CD4-positive, alpha-beta T cell treated with Interleukin-4 for 4 hours (primary cell): ENCODE results near the gene ZBTB21.

Experiments
- DNase-seq: peaks from one replicate; pipeline ENCODE4 v3.0.0-alpha.2; 2020

The ZBTB21 gene

GRCh38 chr21:42009831-42010506 lies at the start of gene ZBTB21:
Gene ZBTB21 (minus strand): TSS chr21:42010360. CDS start chr21:41994095, 16,265 bp downstream.
- DNase-seq: peak; percentile 97

GRCh38 chr21:42059721-42060120 lies 49.6 kb upstream of the ZBTB21 start:
- DNase-seq: no peak

GRCh38 chr21:42059141-42059540 lies 49.0 kb upstream of the ZBTB21 start:
- DNase-seq: no peak

GRCh38 chr21:42058631-42059111 lies 48.5 kb upstream of the ZBTB21 start:
- no peak for DNase-seq

DNA sequence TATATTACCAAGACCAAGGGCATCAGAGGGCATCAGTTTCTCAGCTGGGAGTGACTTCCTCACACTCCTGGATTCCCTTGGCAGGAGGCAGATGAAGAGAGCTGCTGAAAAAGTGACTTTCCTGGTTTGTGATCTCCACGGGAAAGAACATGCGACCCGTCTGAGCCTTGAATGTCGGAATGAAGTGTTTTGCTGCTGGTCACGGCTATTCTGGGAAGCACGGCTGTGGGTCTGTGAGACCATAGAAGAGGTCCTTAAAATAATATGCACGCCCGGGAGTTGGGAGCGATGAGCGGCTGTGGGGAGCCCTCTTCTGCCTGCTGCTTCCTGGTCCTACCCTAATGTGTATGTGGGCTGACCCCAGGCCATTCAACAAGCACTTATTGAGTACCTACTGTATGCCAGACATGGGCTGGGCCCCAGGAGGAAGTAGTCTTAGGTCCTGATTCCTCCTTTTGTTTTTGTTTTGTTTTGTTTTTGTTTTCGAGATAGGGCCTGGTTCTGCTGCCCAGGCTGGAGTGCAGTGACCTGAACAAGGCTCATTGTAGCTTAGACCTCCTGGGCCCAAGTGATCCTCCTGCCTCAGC lies 47.8 kb upstream of the ZBTB21 start:
- no peak for DNase-seq

DNA sequence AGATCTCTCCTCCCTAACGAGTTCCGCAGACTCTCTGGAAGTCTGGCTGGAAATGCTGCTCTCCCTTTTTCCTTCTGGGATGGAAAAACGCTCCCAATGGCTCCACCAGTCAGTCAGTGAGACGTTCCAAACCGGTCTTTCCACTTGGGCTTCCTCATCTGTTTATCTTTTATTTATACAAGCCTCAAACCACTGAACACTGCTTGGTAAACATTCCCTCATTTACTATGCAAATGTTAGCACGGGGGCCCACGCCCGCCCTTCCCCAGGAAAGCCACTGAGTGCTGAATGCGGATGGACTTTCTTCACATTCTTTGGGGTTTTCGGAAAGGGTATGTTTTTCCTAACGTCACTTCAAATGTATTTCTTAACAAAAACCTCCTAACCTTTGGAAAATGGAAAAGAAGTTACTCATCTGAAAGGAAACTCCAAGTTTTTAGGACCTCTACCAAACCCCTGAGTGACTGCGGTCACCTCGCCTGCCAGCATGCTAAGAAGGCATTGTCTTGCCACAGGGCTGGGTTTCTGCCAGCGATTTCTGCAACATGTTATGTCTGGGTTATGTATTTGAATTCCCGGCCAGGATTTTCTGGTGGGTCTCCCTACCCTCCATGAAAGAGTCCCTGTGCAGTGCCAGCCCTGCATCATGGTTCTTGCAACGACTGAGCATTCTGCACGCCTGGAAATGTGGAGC lies 47.0 kb upstream of the ZBTB21 start:
- DNase-seq: no peak

DNA sequence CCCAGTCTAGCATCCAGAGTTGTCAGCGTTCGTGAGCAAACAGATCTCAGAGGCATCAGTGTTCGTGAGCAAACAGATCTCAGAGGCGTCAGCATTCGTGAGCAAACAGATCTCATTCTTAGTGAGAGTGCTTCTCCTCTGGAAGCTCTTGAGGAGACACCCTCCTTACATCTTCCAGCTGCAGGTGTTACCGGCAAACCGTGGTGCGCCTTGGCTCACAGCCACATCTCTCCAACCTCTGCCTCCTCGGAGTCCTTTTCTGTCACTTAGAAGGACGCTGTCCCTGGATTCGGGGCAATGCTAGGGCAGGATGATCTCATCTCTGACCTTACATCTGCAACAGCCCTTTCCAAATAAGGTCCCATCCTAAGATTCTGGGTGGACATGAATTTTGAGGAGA lies 46.3 kb upstream of the ZBTB21 start:
- DNase-seq: no peak

GRCh38 chr21:42055425-42055824 lies 45.3 kb upstream of the ZBTB21 start:
- DNase-seq: no peak

GRCh38 chr21:42051788-42052187 lies 41.6 kb upstream of the ZBTB21 start:
- DNase-seq: no peak

GRCh38 chr21:42049578-42050430 lies 39.6 kb upstream of the ZBTB21 start:
- no peak for DNase-seq

GRCh38 chr21:42048870-42049577 lies 38.9 kb upstream of the ZBTB21 start:
- no peak for DNase-seq

DNA sequence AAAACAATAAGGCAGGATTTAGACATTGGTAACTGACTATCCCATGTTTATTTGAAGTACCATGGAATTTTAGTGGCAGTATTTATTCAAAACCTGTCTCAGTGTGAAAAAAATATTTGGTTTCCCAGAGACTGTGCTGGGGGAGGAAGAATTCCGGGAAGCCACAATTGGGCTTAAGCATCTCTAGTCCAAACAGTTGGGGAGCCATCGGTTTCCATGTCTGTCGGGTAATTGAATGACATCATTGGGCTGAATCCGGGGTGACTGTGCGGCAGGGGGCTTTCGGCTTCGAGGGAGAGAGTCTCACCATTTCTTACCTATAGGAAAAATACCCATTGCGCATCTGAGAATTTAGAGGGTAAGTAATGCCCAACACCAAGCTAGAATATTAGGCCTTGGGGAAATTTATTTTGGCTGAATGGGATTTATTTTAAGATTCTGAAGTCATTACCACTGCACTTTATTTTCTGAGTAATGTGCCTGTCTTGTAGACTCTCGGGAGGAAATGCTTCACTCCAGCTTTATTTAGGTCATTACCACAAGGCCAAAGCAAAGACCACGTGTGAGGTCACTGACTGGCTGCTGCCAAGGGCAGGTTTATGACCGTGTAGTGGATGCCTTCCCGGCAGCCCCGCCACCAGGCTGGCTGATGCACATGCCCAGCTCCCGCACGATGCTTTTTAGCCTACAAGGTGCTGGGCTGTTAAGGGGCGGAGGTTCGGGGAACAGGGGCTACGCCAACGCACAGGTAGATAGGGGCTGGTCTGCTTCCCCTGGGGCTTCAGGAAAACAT lies 37.9 kb upstream of the ZBTB21 start:
- no peak for DNase-seq

GRCh38 chr21:42044871-42045495 lies 34.8 kb upstream of the ZBTB21 start:
- no peak for DNase-seq

DNA sequence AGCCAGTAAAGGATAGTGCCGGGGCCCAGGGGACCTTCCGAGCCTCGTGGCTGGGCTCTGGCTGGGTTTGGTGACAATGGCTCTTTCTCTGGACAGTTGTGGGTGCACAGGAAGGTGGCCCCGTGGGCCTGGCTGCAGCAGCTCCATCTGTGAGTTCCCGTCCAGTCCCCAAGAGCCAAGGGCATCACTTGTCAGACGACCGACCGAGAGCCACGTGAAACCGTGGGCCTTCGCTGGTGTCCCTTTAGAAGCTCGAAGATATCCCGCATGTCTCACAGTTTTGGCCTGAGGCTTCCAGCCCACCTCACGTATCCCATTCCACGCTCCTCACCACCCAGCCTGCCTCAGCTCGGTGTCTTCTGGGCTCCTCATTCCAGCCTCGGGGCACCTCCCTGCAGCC lies 33.8 kb upstream of the ZBTB21 start:
- no peak for DNase-seq

- no peak for DNase-seq
Observed at GRCh38 chr21:42043201-42043895, 33.2 kb upstream of the ZBTB21 start.

GRCh38 chr21:42042651-42043050 lies 32.5 kb upstream of the ZBTB21 start:
- no peak for DNase-seq

DNA sequence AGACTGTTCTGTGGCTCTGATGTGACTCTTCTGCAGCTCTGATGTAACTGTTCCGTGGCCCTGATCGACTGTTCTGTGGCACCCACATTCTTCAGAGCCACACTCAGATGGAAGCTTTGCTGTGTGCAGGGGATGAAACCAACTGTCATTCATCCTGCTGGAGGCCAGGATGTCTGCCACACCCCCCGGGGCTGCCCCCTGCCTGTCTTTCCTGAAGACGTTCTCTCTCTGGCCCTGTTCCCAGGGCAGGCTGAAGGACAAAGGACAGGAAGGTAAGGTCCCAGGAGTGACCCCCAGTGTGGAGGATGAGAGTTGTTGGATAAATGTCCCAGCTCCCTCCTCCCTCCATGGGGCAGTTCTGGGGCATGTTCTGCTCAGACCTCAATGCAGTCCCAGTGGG lies 31.6 kb upstream of the ZBTB21 start:
- no peak for DNase-seq

GRCh38 chr21:42041246-42041645 lies 31.1 kb upstream of the ZBTB21 start:
- no peak for DNase-seq

- no peak for DNase-seq
Observed at GRCh38 chr21:42040411-42041180, 30.4 kb upstream of the ZBTB21 start.

GRCh38 chr21:42039911-42040351 lies 29.8 kb upstream of the ZBTB21 start:
- no peak for DNase-seq
